GM12878 (cell line): ENCODE measurements around the gene OPN1SW. TPM values are rescaled to one million over a fixed set of nuclear protein-coding genes. Genes with fewer than 3 reads are reported as not detected.

ENCODE experiments used
- EGR1 ChIP-seq, 2 experiments: IDR thresholded peaks; 1 replicate in 1 of 2; 2 replicates in 1 of 2; pipeline ENCODE4 v1.6.1; 2011 to 2012; ENCODE audit warnings: low read depth in 2 of 2, low read length in 2 of 2, borderline replicate concordance in 1 of 2, mild to moderate bottlenecking in 1 of 2, moderate library complexity in 1 of 2
- HCFC1 ChIP-seq: fragments of 150-350 bp; IDR thresholded peaks from 2 replicates; pipeline ENCODE4 v1.6.1; 2014; ENCODE audit warnings: low read length
- PAX5 ChIP-seq: IDR thresholded peaks from 2 replicates; pipeline ENCODE4 v1.6.1; 2011; ENCODE audit warnings: low read depth, low read length, borderline replicate concordance
- ZBTB11 ChIP-seq: fragments of 450-650 bp; formaldehyde crosslinking; IDR thresholded peaks from 2 replicates; pipeline ENCODE4 v1.5.0; 2022; ENCODE audit warnings: mild to moderate bottlenecking, missing genetic modification characterization
- polyA plus RNA-seq, 11 experiments: library from polyadenylated mRNA; depleted of rRNA in 4 of 11; unstranded in 6 of 11; stranded (reverse) in 5 of 11; fragments of >200 nt; fragmentation: Nextera tagmentation in 4 of 11; fragmentation: Illumina TruSeq in 1 of 11; extraction: Ambion mirVana in 4 of 11; extraction: Trizol in 1 of 11; gene quantifications; 1 replicate in 1 of 11; 2 replicates in 10 of 11; pipeline versions ENCODE4 v1.2.1 to v1.2.3, GENCODE V29; 2011 to 2016; ENCODE audit warnings: inconsistent platforms in 2 of 11, missing spikeins in 2 of 11, low read depth in 1 of 11
- total RNA-seq, 4 experiments: library from RNA; depleted of rRNA in 3 of 4; stranded (reverse); fragments of >200 nt in 3 of 4; fragmentation: Illumina TruSeq in 1 of 4; extraction: Trizol in 1 of 4; gene quantifications; 2 replicates each; pipeline versions ENCODE4 v1.2.1 to v1.2.3, GENCODE V29; 2013 to 2021
- TF ChIP-seq, protein P1 (sequence below): fragments of 450-650 bp; IDR thresholded peaks from 2 replicates; pipeline ENCODE4 v1.6.1; 2018; ENCODE audit warnings: mild to moderate bottlenecking, low read depth, moderate library complexity; ENCODE audit not compliant: partially characterized antibody
- TF ChIP-seq, protein P2 (sequence below): IDR thresholded peaks from 2 replicates; pipeline ENCODE4 v1.6.1; 2011; ENCODE audit warnings: low read depth, low read length, improper control_type of control experiment, borderline replicate concordance
- TF ChIP-seq, protein P3 (sequence below): IDR thresholded peaks from 2 replicates; pipeline ENCODE4 v1.6.1; 2012; ENCODE audit warnings: low read depth, low read length, improper control_type of control experiment
- TF ChIP-seq, protein P4 (sequence below): fragments of 450-650 bp; IDR thresholded peaks from 2 replicates; pipeline ENCODE4 v1.6.1; 2017; ENCODE audit warnings: mild to moderate bottlenecking, moderate library complexity

OPN1SW gene
- total and polyA plus RNA-seq, 10 of the 15 experiments (the other 5 are each of a cell fraction or from before 2014, with no cell fraction given): 0.11 to 0.35 (median 0.19) TPM; not detected in 6

GRCh38 chr7:128757203-128757602 lies 18.4 kb downstream of the OPN1SW start (continued):
- TF ChIP-seq, protein P1, sequence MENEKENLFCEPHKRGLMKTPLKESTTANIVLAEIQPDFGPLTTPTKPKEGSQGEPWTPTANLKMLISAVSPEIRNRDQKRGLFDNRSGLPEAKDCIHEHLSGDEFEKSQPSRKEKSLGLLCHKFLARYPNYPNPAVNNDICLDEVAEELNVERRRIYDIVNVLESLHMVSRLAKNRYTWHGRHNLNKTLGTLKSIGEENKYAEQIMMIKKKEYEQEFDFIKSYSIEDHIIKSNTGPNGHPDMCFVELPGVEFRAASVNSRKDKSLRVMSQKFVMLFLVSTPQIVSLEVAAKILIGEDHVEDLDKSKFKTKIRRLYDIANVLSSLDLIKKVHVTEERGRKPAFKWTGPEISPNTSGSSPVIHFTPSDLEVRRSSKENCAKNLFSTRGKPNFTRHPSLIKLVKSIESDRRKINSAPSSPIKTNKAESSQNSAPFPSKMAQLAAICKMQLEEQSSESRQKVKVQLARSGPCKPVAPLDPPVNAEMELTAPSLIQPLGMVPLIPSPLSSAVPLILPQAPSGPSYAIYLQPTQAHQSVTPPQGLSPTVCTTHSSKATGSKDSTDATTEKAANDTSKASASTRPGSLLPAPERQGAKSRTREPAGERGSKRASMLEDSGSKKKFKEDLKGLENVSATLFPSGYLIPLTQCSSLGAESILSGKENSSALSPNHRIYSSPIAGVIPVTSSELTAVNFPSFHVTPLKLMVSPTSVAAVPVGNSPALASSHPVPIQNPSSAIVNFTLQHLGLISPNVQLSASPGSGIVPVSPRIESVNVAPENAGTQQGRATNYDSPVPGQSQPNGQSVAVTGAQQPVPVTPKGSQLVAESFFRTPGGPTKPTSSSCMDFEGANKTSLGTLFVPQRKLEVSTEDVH: no peak
- TF ChIP-seq ZBTB11 (no peak), EGR1 (IDR thresholded peaks at IDR 0.05; ENCODE audit: borderline replicate concordance in 1 of 2, low read depth in 2 of 2, low read length in 2 of 2) (no peak), HCFC1 (no peak), PAX5 (no peak)
- TF ChIP-seq, protein P2, sequence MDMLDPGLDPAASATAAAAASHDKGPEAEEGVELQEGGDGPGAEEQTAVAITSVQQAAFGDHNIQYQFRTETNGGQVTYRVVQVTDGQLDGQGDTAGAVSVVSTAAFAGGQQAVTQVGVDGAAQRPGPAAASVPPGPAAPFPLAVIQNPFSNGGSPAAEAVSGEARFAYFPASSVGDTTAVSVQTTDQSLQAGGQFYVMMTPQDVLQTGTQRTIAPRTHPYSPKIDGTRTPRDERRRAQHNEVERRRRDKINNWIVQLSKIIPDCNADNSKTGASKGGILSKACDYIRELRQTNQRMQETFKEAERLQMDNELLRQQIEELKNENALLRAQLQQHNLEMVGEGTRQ: no peak
- TF ChIP-seq, protein P3, sequence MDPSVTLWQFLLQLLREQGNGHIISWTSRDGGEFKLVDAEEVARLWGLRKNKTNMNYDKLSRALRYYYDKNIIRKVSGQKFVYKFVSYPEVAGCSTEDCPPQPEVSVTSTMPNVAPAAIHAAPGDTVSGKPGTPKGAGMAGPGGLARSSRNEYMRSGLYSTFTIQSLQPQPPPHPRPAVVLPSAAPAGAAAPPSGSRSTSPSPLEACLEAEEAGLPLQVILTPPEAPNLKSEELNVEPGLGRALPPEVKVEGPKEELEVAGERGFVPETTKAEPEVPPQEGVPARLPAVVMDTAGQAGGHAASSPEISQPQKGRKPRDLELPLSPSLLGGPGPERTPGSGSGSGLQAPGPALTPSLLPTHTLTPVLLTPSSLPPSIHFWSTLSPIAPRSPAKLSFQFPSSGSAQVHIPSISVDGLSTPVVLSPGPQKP: no peak
- TF ChIP-seq, protein P4, sequence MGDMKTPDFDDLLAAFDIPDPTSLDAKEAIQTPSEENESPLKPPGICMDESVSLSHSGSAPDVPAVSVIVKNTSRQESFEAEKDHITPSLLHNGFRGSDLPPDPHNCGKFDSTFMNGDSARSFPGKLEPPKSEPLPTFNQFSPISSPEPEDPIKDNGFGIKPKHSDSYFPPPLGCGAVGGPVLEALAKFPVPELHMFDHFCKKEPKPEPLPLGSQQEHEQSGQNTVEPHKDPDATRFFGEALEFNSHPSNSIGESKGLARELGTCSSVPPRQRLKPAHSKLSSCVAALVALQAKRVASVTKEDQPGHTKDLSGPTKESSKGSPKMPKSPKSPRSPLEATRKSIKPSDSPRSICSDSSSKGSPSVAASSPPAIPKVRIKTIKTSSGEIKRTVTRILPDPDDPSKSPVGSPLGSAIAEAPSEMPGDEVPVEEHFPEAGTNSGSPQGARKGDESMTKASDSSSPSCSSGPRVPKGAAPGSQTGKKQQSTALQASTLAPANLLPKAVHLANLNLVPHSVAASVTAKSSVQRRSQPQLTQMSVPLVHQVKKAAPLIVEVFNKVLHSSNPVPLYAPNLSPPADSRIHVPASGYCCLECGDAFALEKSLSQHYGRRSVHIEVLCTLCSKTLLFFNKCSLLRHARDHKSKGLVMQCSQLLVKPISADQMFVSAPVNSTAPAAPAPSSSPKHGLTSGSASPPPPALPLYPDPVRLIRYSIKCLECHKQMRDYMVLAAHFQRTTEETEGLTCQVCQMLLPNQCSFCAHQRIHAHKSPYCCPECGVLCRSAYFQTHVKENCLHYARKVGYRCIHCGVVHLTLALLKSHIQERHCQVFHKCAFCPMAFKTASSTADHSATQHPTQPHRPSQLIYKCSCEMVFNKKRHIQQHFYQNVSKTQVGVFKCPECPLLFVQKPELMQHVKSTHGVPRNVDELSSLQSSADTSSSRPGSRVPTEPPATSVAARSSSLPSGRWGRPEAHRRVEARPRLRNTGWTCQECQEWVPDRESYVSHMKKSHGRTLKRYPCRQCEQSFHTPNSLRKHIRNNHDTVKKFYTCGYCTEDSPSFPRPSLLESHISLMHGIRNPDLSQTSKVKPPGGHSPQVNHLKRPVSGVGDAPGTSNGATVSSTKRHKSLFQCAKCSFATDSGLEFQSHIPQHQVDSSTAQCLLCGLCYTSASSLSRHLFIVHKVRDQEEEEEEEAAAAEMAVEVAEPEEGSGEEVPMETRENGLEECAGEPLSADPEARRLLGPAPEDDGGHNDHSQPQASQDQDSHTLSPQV: no peak
